Muscle layer of colon (tissue), 2 donors: ENCODE data around the gene ERC1.
"Not testable (repeated sequence)": the region's sequence is repeated elsewhere in the genome, so short reads cannot be mapped to it uniquely, and the experiment has no call there.

Experiments used
- H3K27ac ChIP-seq: one replicate; pipeline ENCODE4 v1.7.0; 2013; ENCODE audit warnings: low read depth, mild to moderate bottlenecking, low read length, moderate library complexity
- H3K27me3 ChIP-seq, 2 donors: one replicate each; pipeline ENCODE4 v1.7.0; 2013; ENCODE audit warnings: low read length in 2 of 2, mild to moderate bottlenecking in 2 of 2; ENCODE audit not compliant: insufficient read depth in 2 of 2, control insufficient read depth in 1 of 2
- H3K36me3 ChIP-seq: one replicate; pipeline ENCODE4 v1.7.0; 2013; ENCODE audit warnings: mild to moderate bottlenecking, low read length; ENCODE audit not compliant: insufficient read depth
- H3K4me1 ChIP-seq: one replicate; pipeline ENCODE4 v1.7.0; 2013; ENCODE audit warnings: mild to moderate bottlenecking, low read length; ENCODE audit not compliant: insufficient read depth
- H3K4me3 ChIP-seq, 2 donors: one replicate each; pipeline ENCODE4 v1.7.0; 2013; ENCODE audit warnings: low read length in 2 of 2, low read depth in 1 of 2, mild to moderate bottlenecking in 1 of 2, moderate library complexity in 1 of 2
- H3K9ac ChIP-seq: one replicate; pipeline ENCODE4 v1.7.0; 2013; ENCODE audit warnings: low read length
- H3K9me3 ChIP-seq: one replicate; pipeline ENCODE4 v1.7.0; 2013; ENCODE audit warnings: mild to moderate bottlenecking, low read length
- donor health status: abdominal sarcoma.
- donor health status: Adenocarcinoma of cecum.

The ERC1 gene

DNA sequence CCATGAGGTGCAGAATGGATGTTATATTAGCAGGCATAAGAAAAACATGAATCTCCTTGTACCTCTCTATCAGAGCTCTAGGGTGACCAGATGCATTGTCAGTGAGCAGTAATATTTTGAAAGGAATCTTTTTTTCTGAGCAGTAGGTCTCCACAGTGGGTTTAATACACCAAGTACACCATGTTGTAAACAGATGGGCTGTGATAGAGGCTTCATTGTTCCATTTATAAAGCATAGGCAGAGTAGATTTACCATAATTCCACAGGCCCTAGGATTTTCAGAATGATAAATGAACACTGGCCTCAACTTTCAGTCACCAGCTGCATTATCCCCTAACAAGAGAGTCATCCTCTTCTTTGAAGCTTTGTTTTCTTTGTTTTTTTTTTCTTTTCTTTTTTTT lies 185.2 kb downstream of the ERC1 start:
- Histone ChIP-seq H3K9ac (no peak overlapping the region), H3K27ac (no peak overlapping the region), H3K9me3 (no peaks in the 10 kb centered on the region)

DNA sequence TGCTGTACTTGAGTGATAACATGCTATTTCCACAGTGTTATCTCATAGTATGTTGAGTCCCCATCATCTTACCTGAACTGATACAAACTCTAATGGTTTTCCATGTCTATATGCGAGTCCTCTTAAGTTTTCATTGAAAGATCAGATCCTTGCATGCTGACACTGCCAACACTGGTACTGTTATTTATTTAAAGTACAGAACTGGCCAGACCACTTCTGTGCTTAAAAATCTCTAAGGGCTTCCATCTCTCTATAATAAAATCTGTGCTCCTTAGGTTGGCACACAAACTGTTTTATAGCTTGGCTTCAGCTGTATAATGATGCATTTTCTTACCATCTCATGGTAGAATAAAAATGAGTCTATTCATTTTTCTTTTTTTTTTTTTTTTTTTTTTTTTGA lies 188.1 kb downstream of the ERC1 start:
- no peaks in the 10 kb centered on the region for H3K36me3 ChIP-seq
- no peaks in the 10 kb centered on the region for H3K27me3 ChIP-seq
- no peaks in the 10 kb centered on the region for H3K4me1 ChIP-seq
- no peak overlapping the region for H3K27ac ChIP-seq
- H3K4me3 ChIP-seq = no peak overlapping the region
- no peaks in the 10 kb centered on the region for H3K9me3 ChIP-seq
- H3K9ac ChIP-seq = no peak overlapping the region

More for the DNA sequence above, 185.2 kb downstream of the ERC1 start:
- no peaks in the 10 kb centered on the region for H3K36me3 ChIP-seq
- no peaks in the 10 kb centered on the region for H3K27me3 ChIP-seq
- no peak overlapping the region for H3K4me3 ChIP-seq
- no peaks in the 10 kb centered on the region for H3K4me1 ChIP-seq

DNA sequence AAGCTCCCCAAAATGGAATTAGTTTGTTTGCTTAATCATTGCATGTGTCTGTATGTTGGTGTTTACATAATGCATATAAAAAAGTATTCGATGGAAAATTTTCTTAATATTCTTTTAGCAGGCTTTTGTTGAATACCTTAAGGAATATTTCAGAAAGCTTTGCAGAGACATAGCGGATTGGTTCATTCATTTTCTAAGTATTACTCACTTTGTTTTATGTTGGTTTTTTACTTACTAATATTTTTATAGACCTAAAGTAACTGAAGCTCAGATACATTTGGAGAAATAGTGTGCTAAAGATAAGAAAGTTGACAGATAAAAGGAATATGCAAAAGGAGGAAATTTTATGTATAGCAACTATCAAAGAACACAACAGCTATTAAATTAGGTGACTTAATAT lies 191.0 kb downstream of the ERC1 start:
- Histone ChIP-seq H3K36me3 (peaks cover 7% of the 10 kb centered on the region), H3K9ac (no peak overlapping the region), H3K27me3 (no peaks in the 10 kb centered on the region)

DNA sequence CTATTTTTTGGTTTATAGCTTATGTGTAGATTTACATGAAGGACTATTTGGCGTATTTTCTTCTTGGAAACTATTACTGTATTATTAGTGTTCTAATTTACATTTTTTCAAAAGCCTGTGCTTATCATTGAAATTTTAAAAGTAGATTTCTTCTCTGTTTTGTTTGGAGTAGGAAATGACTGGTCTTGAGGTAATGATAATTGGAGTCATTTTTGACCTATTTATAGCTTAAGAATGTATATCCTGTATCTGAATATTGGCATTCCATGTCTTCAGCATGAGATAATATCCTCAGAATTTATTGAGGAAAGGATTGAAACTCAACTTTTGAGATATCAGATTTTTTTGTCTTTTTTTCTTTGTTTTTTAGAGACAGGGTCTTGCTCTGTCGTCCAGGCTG lies 193.4 kb downstream of the ERC1 start:
- H3K9me3 ChIP-seq = no peaks in the 10 kb centered on the region
- H3K27ac ChIP-seq = no peak overlapping the region
- H3K4me3 ChIP-seq = no peak overlapping the region
- H3K27me3 ChIP-seq = no peaks in the 10 kb centered on the region
- peaks cover 10% of the 10 kb centered on the region for H3K36me3 ChIP-seq
- H3K4me1 ChIP-seq = no peaks in the 10 kb centered on the region
- H3K9ac ChIP-seq = no peak overlapping the region

More for the DNA sequence above, 191.0 kb downstream of the ERC1 start:
- no peak overlapping the region for H3K27ac ChIP-seq
- H3K9me3 ChIP-seq = no peaks in the 10 kb centered on the region
- H3K4me3 ChIP-seq = no peak overlapping the region
- no peaks in the 10 kb centered on the region for H3K4me1 ChIP-seq

DNA sequence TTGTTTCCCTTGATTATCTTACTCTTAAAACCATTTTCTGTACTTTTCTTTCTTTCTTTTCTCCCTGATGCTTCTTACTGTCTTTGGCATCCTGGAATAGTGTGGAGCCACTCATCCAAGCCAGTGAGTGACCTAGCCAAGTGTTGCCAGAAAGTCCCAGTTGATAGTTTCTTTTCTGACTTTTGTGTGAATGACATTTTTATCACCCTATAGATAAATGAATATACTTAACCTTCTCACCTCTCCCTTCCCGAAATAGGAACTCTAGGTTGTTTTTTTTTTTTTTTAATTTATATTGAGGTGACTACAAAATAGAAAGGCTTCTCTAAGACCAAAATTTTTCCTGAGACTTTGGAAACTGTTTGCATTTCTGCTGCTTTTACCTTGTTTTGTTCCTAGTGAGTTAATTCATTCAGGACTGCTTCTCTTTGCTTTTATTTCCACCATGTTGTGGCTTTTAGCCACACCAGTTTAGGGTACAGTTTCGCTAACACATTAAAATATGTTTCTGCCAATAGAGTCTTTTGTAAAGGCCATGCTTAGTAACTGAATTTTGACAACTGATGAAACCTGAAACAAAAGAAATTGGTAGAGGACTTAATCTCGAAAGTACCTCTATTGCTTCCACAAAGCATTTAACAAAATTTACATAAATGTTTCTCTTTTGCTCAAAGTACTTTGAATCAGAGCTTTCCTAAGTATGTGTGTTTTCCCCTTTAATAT lies 194.6 kb downstream of the ERC1 start:
- Histone ChIP-seq H3K9me3 (no peaks in the 10 kb centered on the region), H3K4me1 (no peaks in the 10 kb centered on the region), H3K9ac (no peak overlapping the region), H3K27ac (no peak overlapping the region), H3K4me3 (no peak overlapping the region), H3K27me3 (no peaks in the 10 kb centered on the region), H3K36me3 (peaks cover 21% of the 10 kb centered on the region)

DNA sequence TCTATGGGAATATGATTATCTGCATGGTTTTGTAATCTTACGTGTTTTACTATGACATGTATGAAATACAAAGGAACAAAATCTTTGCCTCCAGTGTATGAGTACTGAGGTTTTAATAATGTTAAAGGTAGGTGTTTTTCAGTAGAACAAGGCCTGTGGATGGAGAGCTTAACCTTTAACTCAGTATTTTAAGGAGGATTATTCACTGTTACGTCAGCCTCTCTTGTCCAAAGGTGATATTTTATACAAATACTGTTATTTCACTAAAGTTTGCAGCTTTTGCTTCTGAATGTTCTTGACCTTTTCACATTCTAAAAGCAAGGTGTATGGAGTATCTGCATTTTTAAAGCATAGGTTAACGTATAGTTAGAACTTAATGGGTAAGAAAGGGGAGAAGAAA lies 195.3 kb downstream of the ERC1 start:
- no peak overlapping the region for H3K27ac ChIP-seq
- peaks cover 27% of the 10 kb centered on the region for H3K36me3 ChIP-seq
- H3K9me3 ChIP-seq = no peaks in the 10 kb centered on the region
- H3K27me3 ChIP-seq = no peaks in the 10 kb centered on the region
- no peaks in the 10 kb centered on the region for H3K4me1 ChIP-seq
- no peak overlapping the region for H3K9ac ChIP-seq
- H3K4me3 ChIP-seq = no peak overlapping the region

DNA sequence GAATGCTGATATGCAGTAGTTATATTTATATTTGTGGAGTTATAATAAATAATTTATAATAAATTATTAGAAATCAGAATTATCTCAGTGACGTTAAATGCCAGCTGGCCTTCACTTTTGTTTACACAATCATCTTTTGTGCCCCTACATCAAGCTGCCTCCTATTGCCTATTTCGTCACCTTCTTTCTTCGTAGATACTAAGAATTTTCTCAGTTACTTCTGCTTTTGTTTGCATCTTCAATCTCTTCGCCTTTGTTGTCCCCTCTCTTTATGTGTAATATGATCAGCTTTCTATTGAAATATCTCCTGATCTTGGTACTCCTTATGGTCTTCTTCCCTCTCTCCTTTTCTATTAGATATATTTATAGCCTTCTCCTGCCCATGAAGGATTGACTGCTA lies 197.0 kb downstream of the ERC1 start:
- Histone ChIP-seq H3K9ac (no peak overlapping the region), H3K36me3 (peaks cover 30% of the 10 kb centered on the region), H3K27me3 (no peaks in the 10 kb centered on the region), H3K9me3 (no peaks in the 10 kb centered on the region), H3K4me3 (no peak overlapping the region), H3K4me1 (peaks cover 5% of the 10 kb centered on the region), H3K27ac (no peak overlapping the region)

DNA sequence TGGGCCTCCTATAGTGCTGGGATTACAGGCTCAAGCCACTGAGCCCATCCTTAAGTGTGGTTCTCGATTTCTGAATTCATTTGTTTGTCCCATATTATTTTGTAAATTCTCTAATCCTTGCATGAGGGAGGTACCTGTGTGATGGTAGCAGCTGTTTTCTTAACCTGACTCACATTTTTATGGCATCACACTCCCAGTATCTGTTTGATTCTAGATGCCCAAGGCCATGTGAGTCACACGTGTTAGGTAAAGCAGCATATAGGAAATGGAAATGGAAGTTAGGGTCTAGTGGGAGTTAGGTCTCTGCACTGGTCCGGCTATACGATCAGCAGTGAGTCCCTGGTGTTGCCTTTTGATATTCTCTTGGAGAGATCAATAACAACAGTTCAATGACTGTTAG lies 198.1 kb downstream of the ERC1 start:
- Histone ChIP-seq H3K27ac (no peak overlapping the region), H3K4me1 (peaks cover 5% of the 10 kb centered on the region), H3K4me3 (no peak overlapping the region), H3K36me3 (peaks cover 30% of the 10 kb centered on the region), H3K9me3 (no peaks in the 10 kb centered on the region), H3K27me3 (no peaks in the 10 kb centered on the region), H3K9ac (no peak overlapping the region)

DNA sequence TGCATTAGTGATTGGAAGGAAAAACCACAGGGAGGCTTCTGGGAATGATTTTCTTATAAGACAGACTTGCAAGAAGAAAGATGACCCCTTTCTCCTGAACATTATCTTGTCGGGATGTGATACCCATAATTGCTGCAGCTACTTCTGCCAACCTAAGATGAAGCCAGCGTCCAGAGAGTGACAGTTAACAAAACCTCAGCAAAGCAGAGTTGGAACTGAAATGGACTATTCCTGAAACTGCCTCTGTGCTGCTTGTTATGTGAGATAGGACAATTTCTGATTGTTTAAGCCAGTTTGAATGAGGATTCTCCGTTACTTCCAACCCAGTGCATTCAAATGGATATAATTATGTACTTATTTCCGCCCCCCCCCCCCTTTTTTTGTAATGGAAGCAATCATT lies 204.5 kb downstream of the ERC1 start:
- Histone ChIP-seq H3K36me3 (peaks cover 10% of the 10 kb centered on the region), H3K27ac (no peak overlapping the region), H3K4me3 (no peak overlapping the region), H3K27me3 (no peaks in the 10 kb centered on the region), H3K4me1 (peaks cover 5% of the 10 kb centered on the region), H3K9ac (no peak overlapping the region), H3K9me3 (no peaks in the 10 kb centered on the region)

DNA sequence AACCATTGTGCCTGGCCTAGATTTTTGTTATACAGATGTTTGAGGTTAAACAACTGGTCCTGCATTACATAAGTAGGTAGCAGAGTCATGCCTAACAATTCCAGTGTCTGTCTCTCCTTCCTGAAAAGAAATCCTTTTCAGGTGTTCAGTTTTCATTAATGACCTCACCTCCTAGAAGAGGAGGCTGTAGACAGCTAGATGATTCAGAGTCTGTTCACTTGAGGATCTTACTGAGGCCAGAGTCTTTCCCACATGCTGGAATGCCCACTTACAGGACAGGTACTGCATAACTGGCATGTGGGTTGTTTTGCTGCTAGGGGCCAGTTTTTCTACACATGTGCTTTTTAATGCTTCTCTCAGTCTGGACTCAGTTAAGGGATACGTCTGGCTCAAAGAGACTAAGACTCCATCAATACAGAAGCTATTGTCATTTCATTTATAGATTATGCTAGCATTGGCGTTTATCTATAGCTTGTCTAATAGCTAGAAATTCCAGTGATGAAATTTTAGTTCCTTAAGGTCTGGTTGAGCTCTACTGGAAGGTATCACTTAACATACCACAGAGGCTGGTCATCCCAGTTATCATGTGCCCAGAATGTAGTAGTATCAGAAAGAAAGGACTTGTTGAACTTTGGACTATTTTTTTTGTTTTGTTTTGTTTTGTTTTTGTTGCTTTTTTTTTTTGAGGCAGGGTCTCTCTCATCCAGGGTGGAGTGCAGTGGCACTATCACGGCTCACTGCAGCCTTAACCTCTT lies 206.4 kb downstream of the ERC1 start:
- H3K27me3 ChIP-seq = no peaks in the 10 kb centered on the region
- H3K9ac ChIP-seq = no peak overlapping the region
- H3K27ac ChIP-seq = no peak overlapping the region
- no peak overlapping the region for H3K4me3 ChIP-seq
- H3K36me3 ChIP-seq = no peaks in the 10 kb centered on the region
- H3K9me3 ChIP-seq = no peaks in the 10 kb centered on the region
- H3K4me1 ChIP-seq = no peaks in the 10 kb centered on the region

DNA sequence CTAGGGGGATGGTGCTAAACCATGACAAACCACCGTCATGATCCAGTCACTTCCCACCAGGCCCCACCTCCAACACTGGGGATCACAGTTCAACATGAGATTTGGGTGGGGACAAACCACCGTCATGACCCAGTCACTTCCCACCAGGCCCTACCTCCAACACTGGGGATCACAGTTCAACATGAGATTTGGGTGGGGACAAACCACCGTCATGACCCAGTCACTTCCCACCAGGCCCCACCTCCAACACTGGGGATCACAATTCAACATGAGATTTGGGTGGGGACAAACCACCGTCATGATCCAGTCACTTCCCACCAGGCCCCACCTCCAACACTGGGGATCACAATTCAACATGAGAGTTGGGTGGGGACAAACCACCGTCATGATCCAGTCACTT lies 207.8 kb downstream of the ERC1 start:
- H3K27me3 ChIP-seq, H3K9ac ChIP-seq, H3K36me3 ChIP-seq, H3K9me3 ChIP-seq, H3K4me3 ChIP-seq, H3K27ac ChIP-seq, H3K4me1 ChIP-seq: not testable (repeated sequence)

DNA sequence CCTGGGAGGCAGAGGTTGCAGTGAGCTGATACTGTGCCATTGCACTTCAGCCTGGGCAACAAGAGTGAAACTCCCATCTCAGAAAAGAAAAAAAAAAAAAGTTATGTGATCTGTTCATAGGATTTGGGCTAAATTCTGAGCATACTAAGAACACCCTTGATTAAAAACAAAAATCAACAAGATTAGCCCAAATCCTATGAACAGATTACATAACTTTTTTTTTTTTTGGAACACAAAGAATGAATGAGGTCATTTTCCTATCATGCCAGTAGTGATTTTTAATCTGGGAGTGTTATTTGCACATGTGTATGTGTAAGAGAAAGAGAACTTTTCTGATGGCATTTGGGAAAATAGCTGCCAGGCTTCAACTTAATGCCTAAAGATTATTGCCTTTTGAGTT lies 208.7 kb downstream of the ERC1 start:
- H3K4me1 ChIP-seq = peaks cover 7% of the 10 kb centered on the region
- no peaks in the 10 kb centered on the region for H3K27me3 ChIP-seq
- H3K27ac ChIP-seq = no peak overlapping the region
- H3K36me3 ChIP-seq = no peaks in the 10 kb centered on the region
- no peaks in the 10 kb centered on the region for H3K9me3 ChIP-seq
- H3K9ac ChIP-seq = no peak overlapping the region
- no peak overlapping the region for H3K4me3 ChIP-seq
